B cell (primary cell): ENCODE measurements around the gene SNX20. TPM values are rescaled to one million over a fixed set of nuclear protein-coding genes. Genes with fewer than 3 reads are reported as not detected.

Experiments
- ATAC-seq: fragments of 200-7000 bp; cut with Tn5 transposase; one replicate; pipeline ENCODE4 v1.10.0; 2021; ENCODE audit warnings: low read depth, mild to moderate bottlenecking, moderate number of reproducible peaks, moderate library complexity
- CTCF ChIA-PET: fragments of 350-600 bp; sonication (Branson Sonifier 250); formaldehyde crosslinking; loops from one replicate; lab custom pipeline; 2021; ENCODE audit warnings: antibody characterized with exemption, inconsistent platforms; lab: Charles Lee
- POLR2A ChIA-PET: fragments of 350-600 bp; sonication (Branson Sonifier 250); formaldehyde crosslinking; loops from one replicate; lab custom pipeline; 2021; ENCODE audit warnings: antibody characterized with exemption; lab: Charles Lee
- DNase-seq: peaks from one replicate; pipeline ENCODE4 v3.0.0; 2013
- H2AFZ ChIP-seq: 2 replicates; pipeline ENCODE4 v1.6.1; 2012; ENCODE audit warnings: mild to moderate bottlenecking, low read depth, low read length; ENCODE audit not compliant: insufficient read depth, poor library complexity, severe bottlenecking
- H3K27ac ChIP-seq, 2 donors: 1 replicate in 1 of 2; 2 replicates in 1 of 2; pipeline ENCODE4 v1.5.1; 2012 to 2013; ENCODE audit warnings: low read length in 2 of 2, mild to moderate bottlenecking in 2 of 2, moderate library complexity in 1 of 2
- H3K27me3 ChIP-seq, 4 experiments: fragments of 200-600 bp in 1 of 4; sonication (generic) in 1 of 4; replicated peaks in 1 of 4; 1 replicate in 2 of 4; 2 replicates in 2 of 4; pipeline versions ENCODE4 v1.6.1 to v1.7.0; 2013 to 2016; ENCODE audit warnings: low read length in 3 of 4, mild to moderate bottlenecking in 2 of 4, mixed read lengths in 1 of 4, moderate library complexity in 1 of 4; ENCODE audit not compliant: insufficient read depth in 4 of 4, control insufficient read depth in 3 of 4; ENCODE audit errors: control extremely low read depth in 1 of 4
- H3K36me3 ChIP-seq, 2 experiments: replicated peaks in 1 of 2; 1 replicate in 1 of 2; 2 replicates in 1 of 2; pipeline versions ENCODE4 v1.6.1 to v1.7.1; 2013; ENCODE audit warnings: low read length in 1 of 2; ENCODE audit not compliant: insufficient read depth in 2 of 2, control insufficient read depth in 1 of 2; ENCODE audit errors: control extremely low read depth in 1 of 2, extremely low read depth in 1 of 2
- H3K4me1 ChIP-seq, 2 donors: fragments of 200-600 bp in 1 of 2; sonication (generic) in 1 of 2; 1 replicate in 1 of 2; 2 replicates in 1 of 2; pipeline versions ENCODE4 v1.5.1 to v1.6.1; 2013 to 2017; ENCODE audit warnings: low read length in 2 of 2; ENCODE audit not compliant: control insufficient read depth in 2 of 2, insufficient read depth in 2 of 2
- H3K4me2 ChIP-seq: replicated peaks from 2 replicates; pipeline ENCODE3; 2012; ENCODE audit warnings: mild to moderate bottlenecking, low read depth, low read length; ENCODE audit not compliant: poor library complexity, severe bottlenecking
- H3K4me3 ChIP-seq, 5 experiments: fragments of 200-600 bp in 1 of 5; sonication (generic) in 1 of 5; 1 replicate in 3 of 5; 2 replicates in 2 of 5; pipeline versions ENCODE4 v1.5.1 to v1.7.0; 2011 to 2016; ENCODE audit warnings: low read length in 4 of 5, mild to moderate bottlenecking in 4 of 5, low read depth in 2 of 5, control low read depth in 1 of 5, moderate library complexity in 1 of 5; ENCODE audit not compliant: insufficient read depth in 1 of 5; ENCODE audit errors: control extremely low read depth in 1 of 5, extremely low read depth in 1 of 5
- H3K79me2 ChIP-seq: fragments of 200-600 bp; sonication (generic); one replicate; pipeline ENCODE4 v1.6.0; 2016; ENCODE audit warnings: low read length; ENCODE audit not compliant: control insufficient read depth, insufficient read depth
- H3K9ac ChIP-seq: fragments of 200-600 bp; sonication (generic); 2 replicates; pipeline ENCODE4 v1.6.1; 2017; ENCODE audit warnings: mild to moderate bottlenecking, low read length, moderate library complexity
- H3K9me3 ChIP-seq, 3 donors: one replicate each; pipeline versions ENCODE4 v1.6.1 to v1.7.1; 2013; ENCODE audit warnings: low read length in 2 of 3; ENCODE audit not compliant: control insufficient read depth in 2 of 3, insufficient read depth in 1 of 3; ENCODE audit errors: control extremely low read depth in 1 of 3
- H4K20me1 ChIP-seq: 2 replicates; pipeline ENCODE4 v1.6.0; 2012; ENCODE audit warnings: mild to moderate bottlenecking, low read length; ENCODE audit not compliant: insufficient read depth, control insufficient read depth, poor library complexity, severe bottlenecking
- H3K27ac Mint-ChIP-seq: one replicate; pipeline ENCODE4 v1.8.0; 2021; ENCODE audit warnings: mixed read lengths
- H3K27me3 Mint-ChIP-seq: one replicate; pipeline ENCODE4 v1.8.0; 2021; ENCODE audit warnings: mixed read lengths
- H3K4me1 Mint-ChIP-seq: one replicate; pipeline ENCODE4 v1.8.0; 2021; ENCODE audit warnings: mixed read lengths
- H3K4me3 Mint-ChIP-seq: one replicate; pipeline ENCODE4 v1.8.0; 2021; ENCODE audit warnings: mixed read lengths
- H3K9me3 Mint-ChIP-seq: one replicate; pipeline ENCODE4 v1.8.0; 2022; ENCODE audit warnings: mixed read lengths; ENCODE audit not compliant: insufficient read depth
- EZH2 ChIP-seq: IDR thresholded peaks from 2 replicates; pipeline ENCODE4 v1.6.1; 2012; ENCODE audit warnings: borderline replicate concordance, low read depth, mild to moderate bottlenecking, moderate library complexity, low read length; ENCODE audit not compliant: insufficient read depth, poor library complexity, severe bottlenecking
- WGBS: methylation state at CpG from one replicate; pipeline ENCODE4 v1.1.5; 2013; ENCODE audit warnings: missing lambda C conversion rate; ENCODE audit not compliant: insufficient coverage; 5-methylcytosine and 5-hydroxymethylcytosine counted together
- intact Hi-C: fragments of 100-400 bp; cut with micrococcal nuclease; formaldehyde crosslinking; loops from one replicate; pipeline ENCODE4 v1.10.0; 2022
- polyA plus RNA-seq: library from polyadenylated mRNA; depleted of rRNA; stranded (reverse); fragments of >200 nt; gene quantifications from 2 replicates; pipeline ENCODE4 v1.2.3, GENCODE V29; 2012
- total RNA-seq, 2 donors: library from RNA; stranded (reverse); fragments of 120-200 nt in 1 of 2; gene quantifications; 1 replicate in 1 of 2; 2 replicates in 1 of 2; pipeline versions ENCODE4 v1.2.3 to v1.2.4, GENCODE V29; 2013 to 2022
- TF ChIP-seq, protein P1 (sequence below): fragments of 200-600 bp; IDR thresholded peaks from one replicate; pipeline ENCODE4 v1.8.0; 2022; ENCODE audit warnings: antibody characterized with exemption, mild to moderate bottlenecking

The SNX20 gene
- total and polyA plus RNA-seq, 2 donors (not counting 1 experiment from before 2014, with no cell fraction given): 34.7 to 43.0 TPM

DNA sequence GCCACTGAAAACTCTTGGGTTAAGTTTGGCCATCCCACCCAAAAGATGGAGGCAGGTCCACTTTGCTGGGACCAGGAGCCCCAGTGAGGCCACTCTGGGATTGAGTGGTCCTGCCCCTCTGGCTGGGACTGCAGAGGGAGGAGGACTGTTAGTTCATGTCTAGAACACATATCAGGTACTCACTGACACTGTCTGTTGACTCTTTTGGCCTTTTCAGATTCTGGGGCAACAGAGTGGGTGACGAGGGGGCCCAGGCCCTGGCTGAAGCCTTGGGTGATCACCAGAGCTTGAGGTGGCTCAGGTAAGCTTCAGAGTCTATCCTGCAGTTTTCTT, 41.3 kb upstream of the SNX20 start:
- CTCF ChIA-PET: no interaction called here
- H3K27ac ChIP-seq: no peak overlapping the region
- no peak overlapping the region for H3K27ac Mint-ChIP-seq

DNA sequence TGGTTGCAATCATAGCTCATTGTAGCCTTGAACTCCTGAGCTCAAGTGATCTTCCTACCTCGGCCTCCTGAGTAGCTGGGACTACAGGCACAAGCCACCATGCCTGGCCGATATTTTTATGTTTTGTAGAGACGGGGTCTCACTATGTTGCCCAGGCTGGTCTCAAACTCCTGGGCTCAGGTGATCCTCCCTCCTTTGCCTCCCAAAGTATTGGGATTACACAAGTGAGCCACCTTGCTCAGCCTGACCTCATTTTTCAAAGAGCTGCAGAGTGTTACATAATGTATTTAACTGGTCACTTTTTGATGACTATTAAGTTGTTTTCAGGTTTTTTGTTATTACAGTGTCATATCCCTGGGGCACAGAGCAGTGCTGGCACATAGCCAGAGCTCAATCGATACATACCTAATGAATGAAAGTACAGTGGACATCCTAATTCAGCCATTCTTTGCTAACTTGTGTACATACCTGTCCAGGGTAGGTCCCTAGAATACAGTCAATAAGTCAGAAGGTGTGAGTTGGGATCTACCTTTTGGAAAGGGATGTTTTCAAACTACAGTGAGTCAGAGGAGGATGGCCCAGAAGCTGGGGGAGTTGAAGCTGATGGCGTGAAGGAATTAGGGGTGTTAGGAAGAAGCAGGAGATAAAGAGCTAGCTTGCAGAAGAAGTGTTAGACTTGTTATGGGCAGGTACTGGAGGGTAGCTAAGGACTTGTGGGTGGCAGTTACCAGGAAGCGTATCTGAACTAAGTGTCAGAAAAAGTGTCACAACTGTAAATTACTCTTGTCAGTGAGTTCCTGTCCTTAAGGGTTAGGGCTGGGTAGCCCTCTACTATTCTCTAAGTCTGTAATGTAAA, 40.7 kb upstream of the SNX20 start:
- peaks cover 0 to 4% of the 10 kb centered on the region in 2 donors for H3K4me1 ChIP-seq
- POLR2A ChIA-PET: no interaction called here
- H3K27me3 Mint-ChIP-seq: no peaks in the 10 kb centered on the region
- no peaks in the 10 kb centered on the region for H3K36me3 ChIP-seq
- no peaks in the 10 kb centered on the region for H3K4me1 Mint-ChIP-seq
- H3K27ac ChIP-seq: no peak overlapping the region
- no peak overlapping the region for H3K4me3 Mint-ChIP-seq
- TF ChIP-seq, protein P1, sequence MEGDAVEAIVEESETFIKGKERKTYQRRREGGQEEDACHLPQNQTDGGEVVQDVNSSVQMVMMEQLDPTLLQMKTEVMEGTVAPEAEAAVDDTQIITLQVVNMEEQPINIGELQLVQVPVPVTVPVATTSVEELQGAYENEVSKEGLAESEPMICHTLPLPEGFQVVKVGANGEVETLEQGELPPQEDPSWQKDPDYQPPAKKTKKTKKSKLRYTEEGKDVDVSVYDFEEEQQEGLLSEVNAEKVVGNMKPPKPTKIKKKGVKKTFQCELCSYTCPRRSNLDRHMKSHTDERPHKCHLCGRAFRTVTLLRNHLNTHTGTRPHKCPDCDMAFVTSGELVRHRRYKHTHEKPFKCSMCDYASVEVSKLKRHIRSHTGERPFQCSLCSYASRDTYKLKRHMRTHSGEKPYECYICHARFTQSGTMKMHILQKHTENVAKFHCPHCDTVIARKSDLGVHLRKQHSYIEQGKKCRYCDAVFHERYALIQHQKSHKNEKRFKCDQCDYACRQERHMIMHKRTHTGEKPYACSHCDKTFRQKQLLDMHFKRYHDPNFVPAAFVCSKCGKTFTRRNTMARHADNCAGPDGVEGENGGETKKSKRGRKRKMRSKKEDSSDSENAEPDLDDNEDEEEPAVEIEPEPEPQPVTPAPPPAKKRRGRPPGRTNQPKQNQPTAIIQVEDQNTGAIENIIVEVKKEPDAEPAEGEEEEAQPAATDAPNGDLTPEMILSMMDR: no peak
- no peak for TF ChIP-seq EZH2
- H3K27me3 ChIP-seq: no peaks in the 10 kb centered on the region
- H3K4me2 ChIP-seq: no peak overlapping the region
- H3K79me2 ChIP-seq: no peaks in the 10 kb centered on the region
- WGBS: 83% methylated on average over 3 of the region's 6 CpGs
- ATAC-seq (no peak), DNase-seq (no peak)
- peaks cover 12% of the 10 kb centered on the region for H3K9me3 Mint-ChIP-seq
- H3K9ac ChIP-seq: no peak overlapping the region
- CTCF ChIA-PET: no interaction called here
- H3K27ac Mint-ChIP-seq: no peak overlapping the region
- H3K9me3 ChIP-seq: peaks cover 0 to 11% (median 5%) of the 10 kb centered on the region in 3 donors
- intact Hi-C loops: no loop called here
- H3K4me3 ChIP-seq: no peak overlapping the region
- no peaks in the 10 kb centered on the region for H4K20me1 ChIP-seq
- no peak overlapping the region for H2AFZ ChIP-seq

More for the DNA sequence above, 41.3 kb upstream of the SNX20 start:
- Histone ChIP-seq H2AFZ (no peak overlapping the region), H3K4me3 (no peak overlapping the region), H3K9ac (no peak overlapping the region), H3K4me1 (peaks cover 0 to 4% of the 10 kb centered on the region in 2 donors), H3K79me2 (no peaks in the 10 kb centered on the region), H4K20me1 (no peaks in the 10 kb centered on the region), H3K36me3 (no peaks in the 10 kb centered on the region), H3K4me2 (no peak overlapping the region), H3K27me3 (no peaks in the 10 kb centered on the region), H3K9me3 (peaks cover 0 to 11% (median 5%) of the 10 kb centered on the region in 3 donors)
- POLR2A ChIA-PET: no interaction called here
- ATAC-seq (no peak), DNase-seq (no peak)
- Mint-ChIP-seq H3K4me1 (no peaks in the 10 kb centered on the region), H3K4me3 (no peak overlapping the region), H3K27me3 (no peaks in the 10 kb centered on the region), H3K9me3 (peaks cover 12% of the 10 kb centered on the region)
- no peak for TF ChIP-seq EZH2
- TF ChIP-seq, protein P1: no peak
- intact Hi-C loops: no loop called here
- 100% methylated on average over 1 of the region's 1 CpG for WGBS
